ENCODE measurements around the gene ADAMTSL2. TPM values are rescaled to one million over a fixed set of nuclear protein-coding genes. Genes with fewer than 3 reads are reported as not detected.

The ADAMTSL2 gene
- total RNA-seq, 1 donor from 2014 or later: 0.65 TPM

DNA sequence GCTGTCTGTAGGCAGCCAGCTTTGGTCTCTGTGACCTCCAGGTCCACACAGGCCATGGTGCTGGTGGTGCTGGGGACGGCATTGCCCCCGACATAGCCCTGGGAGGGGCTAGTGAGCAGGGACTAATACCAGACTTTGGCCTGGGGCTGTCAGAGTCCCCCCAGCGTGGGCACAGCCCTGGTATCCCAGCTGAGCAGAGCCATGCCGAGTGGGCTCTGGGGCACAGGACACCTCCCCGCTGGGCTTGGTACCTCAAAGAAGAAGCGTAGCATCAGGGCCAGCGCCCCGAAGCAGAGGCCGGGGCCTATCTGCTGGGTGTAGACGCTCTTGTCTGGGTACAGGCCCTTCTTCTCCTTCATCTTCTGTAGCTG lies 19.3 kb upstream of the ADAMTSL2 start:
- Mint-ChIP-seq H3K4me3 (no peak overlapping the region), H3K27ac (no peak overlapping the region), H3K4me1 (ENCODE audit: unreplicated experiment) (peaks cover 3% of the 10 kb centered on the region), H3K9me3 (no peaks in the 10 kb centered on the region), H3K36me3 (no peaks in the 10 kb centered on the region), H3K27me3 (peaks cover 3% of the 10 kb centered on the region)
- DNase-seq (ENCODE audit: extremely low spot score, unreplicated experiment): no peak
- TF ChIP-seq, protein P1, sequence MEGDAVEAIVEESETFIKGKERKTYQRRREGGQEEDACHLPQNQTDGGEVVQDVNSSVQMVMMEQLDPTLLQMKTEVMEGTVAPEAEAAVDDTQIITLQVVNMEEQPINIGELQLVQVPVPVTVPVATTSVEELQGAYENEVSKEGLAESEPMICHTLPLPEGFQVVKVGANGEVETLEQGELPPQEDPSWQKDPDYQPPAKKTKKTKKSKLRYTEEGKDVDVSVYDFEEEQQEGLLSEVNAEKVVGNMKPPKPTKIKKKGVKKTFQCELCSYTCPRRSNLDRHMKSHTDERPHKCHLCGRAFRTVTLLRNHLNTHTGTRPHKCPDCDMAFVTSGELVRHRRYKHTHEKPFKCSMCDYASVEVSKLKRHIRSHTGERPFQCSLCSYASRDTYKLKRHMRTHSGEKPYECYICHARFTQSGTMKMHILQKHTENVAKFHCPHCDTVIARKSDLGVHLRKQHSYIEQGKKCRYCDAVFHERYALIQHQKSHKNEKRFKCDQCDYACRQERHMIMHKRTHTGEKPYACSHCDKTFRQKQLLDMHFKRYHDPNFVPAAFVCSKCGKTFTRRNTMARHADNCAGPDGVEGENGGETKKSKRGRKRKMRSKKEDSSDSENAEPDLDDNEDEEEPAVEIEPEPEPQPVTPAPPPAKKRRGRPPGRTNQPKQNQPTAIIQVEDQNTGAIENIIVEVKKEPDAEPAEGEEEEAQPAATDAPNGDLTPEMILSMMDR (conservative IDR thresholded peaks at IDR 0.05): no peak

DNA sequence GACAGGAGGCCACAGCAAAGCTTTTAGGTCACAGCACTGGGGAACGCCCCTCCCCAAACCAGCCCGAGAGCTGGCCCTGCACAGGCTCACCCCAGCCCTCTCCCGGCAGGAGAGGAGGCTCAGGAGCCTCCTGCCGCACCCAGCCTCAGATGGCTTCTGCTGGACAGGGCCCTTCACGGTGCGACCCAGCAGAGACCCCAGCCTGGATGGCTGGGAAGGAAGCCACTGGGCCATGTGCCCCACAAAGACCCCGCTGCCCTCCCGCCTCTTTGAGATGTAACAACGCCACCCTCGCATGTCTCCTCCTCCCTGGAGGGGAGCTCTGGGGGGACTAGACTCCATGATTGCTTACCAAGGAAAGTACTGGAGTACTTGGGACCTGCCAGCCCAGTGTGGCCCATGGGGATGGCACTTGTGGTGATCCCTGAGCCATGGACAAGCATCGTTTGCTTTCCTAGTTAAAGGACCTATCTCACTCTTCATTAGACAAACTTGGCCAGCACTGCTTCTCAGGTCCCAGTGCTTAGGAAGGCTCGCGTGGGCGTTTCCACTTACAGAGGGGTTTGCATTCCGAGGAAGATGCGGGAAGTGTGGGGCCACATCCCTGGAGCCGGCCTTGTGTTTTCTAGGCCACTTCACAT lies 18.8 kb upstream of the ADAMTSL2 start:
- H3K27ac Mint-ChIP-seq: no peak overlapping the region

DNA sequence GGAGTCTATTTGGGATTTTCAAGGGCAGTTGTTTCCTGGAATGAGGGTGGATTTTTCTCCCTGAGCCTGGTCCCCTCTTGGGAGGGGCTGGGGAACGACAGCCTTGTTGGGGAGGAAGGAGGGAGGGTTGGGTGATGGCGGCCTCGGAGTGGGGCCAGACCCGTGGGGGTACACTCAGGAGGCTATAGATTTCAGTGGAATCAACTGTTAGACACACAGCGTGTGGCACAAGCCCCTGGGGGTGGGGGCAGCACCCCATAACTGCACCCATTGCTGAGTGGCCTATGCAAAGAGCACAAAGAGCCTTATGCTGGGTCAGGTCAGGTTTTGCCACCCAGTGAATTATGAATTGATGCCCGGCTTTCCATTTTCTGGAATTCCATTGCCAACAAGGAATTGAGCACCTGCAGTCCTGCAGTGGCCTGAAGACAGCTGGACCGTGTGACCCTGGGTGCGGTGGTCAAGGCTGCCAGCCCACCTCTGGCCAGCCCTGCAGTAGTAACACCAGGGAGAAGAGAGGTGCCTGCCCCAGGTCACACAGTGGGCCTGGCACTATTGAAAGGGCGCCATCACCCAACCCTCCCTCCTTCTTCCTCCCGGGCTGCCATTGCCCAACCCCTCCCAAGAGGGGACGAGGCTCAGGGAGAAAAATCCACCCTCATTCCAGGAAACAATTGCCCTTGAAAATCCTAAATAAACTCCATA lies 18.1 kb upstream of the ADAMTSL2 start:
- no peaks in the 10 kb centered on the region for H3K36me3 Mint-ChIP-seq
- TF ChIP-seq, protein P1 (conservative IDR thresholded peaks at IDR 0.05): no peak
- no peak for DNase-seq (ENCODE audit: extremely low spot score, unreplicated experiment)
- H3K9me3 Mint-ChIP-seq: no peaks in the 10 kb centered on the region
- no peak overlapping the region for H3K27ac Mint-ChIP-seq
- H3K4me3 Mint-ChIP-seq: no peak overlapping the region
- H3K4me1 Mint-ChIP-seq (ENCODE audit: unreplicated experiment): peaks cover 8% of the 10 kb centered on the region
- H3K27me3 Mint-ChIP-seq: peaks cover 3% of the 10 kb centered on the region

More for the DNA sequence above, 18.8 kb upstream of the ADAMTSL2 start:
- Mint-ChIP-seq H3K27me3 (peaks cover 3% of the 10 kb centered on the region), H3K4me1 (ENCODE audit: unreplicated experiment) (peaks cover 3% of the 10 kb centered on the region), H3K9me3 (no peaks in the 10 kb centered on the region), H3K36me3 (no peaks in the 10 kb centered on the region), H3K4me3 (no peak overlapping the region)
- TF ChIP-seq, protein P1 (conservative IDR thresholded peaks at IDR 0.05): no peak
- DNase-seq (ENCODE audit: extremely low spot score, unreplicated experiment): no peak

DNA sequence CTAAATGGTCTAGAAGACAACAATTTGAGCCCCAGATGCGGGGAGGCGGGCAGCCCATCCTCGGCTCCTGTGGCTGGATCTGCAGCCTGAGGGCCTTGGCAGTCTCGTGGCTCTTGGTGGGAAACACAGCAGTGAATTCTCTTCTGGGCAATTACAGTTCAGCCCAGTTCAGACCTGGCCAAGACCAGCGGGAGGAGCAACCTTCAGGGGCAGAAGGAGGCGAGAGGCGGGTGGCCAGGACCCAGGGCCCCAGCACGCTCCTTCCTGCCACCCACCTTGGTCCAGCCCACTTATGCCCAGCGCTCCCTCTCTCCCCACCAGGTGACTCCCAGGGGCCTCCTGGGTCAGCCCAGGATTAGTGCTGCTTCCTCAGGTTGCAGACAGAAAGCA lies 17.5 kb upstream of the ADAMTSL2 start:
- Mint-ChIP-seq H3K27ac (no peak overlapping the region), H3K4me3 (no peak overlapping the region), H3K4me1 (ENCODE audit: unreplicated experiment) (peaks cover 10% of the 10 kb centered on the region), H3K9me3 (no peaks in the 10 kb centered on the region), H3K36me3 (no peaks in the 10 kb centered on the region), H3K27me3 (peaks cover 3% of the 10 kb centered on the region)
- TF ChIP-seq, protein P1 (conservative IDR thresholded peaks at IDR 0.05): no peak
- no peak for DNase-seq (ENCODE audit: extremely low spot score, unreplicated experiment)

DNA sequence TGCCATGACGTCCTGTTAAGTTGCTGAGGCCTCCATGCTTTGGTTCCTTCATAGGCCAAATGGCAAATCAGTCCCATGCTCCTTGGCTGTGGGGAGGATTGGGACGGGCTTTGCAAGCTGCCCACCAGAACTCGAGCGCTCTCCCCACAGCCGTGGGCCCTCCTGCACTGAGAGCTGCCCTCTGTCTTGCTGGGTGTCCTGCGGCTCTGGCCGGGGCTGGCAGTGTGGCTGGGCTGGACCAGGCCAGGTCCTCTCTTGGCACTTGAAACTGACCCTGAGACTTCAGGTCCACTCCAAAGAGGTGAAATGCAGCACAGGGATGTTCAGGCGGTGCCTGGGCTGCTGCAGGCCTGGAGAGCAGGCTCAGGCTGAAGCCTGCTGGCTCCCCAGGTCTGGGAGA lies 16.8 kb upstream of the ADAMTSL2 start:
- no peak overlapping the region for H3K4me3 Mint-ChIP-seq
- no peak for DNase-seq (ENCODE audit: extremely low spot score, unreplicated experiment)
- TF ChIP-seq, protein P1 (conservative IDR thresholded peaks at IDR 0.05): no peak
- no peaks in the 10 kb centered on the region for H3K9me3 Mint-ChIP-seq
- no peak overlapping the region for H3K27ac Mint-ChIP-seq
- H3K36me3 Mint-ChIP-seq: no peaks in the 10 kb centered on the region
- peaks cover 12% of the 10 kb centered on the region for H3K4me1 Mint-ChIP-seq (ENCODE audit: unreplicated experiment)
- peaks cover 3% of the 10 kb centered on the region for H3K27me3 Mint-ChIP-seq
